Measurements from ENCODE around the gene CFAP299. TPM values are rescaled to one million over a fixed set of nuclear protein-coding genes. Genes with fewer than 3 reads are reported as not detected.

The CFAP299 gene
- total and polyA plus RNA-seq, 9 of the 15 experiments (the other 6 are each of a cell fraction or from before 2014, with no cell fraction given): 0.09 to 3.0 (median 0.76) TPM

GRCh38 chr4:80386281-80386886 lies 50.9 kb downstream of the CFAP299 start:
- Histone ChIP-seq H3K36me3 (ENCODE audit: control insufficient read depth, insufficient read depth, low read length) (no peaks in the 10 kb centered on the region), H3K9me1 (ENCODE audit: control insufficient read depth, insufficient read depth, low read length) (no peaks in the 10 kb centered on the region), H4K20me1 (replicated peaks; ENCODE audit: control insufficient read depth, insufficient read depth, low read length) (no peaks in the 10 kb centered on the region), H3K9ac (ENCODE audit: insufficient read depth in 1 of 2, low read depth in 2 of 2, low read length in 2 of 2) (no peak overlapping the region), H3K4me3 (no peak overlapping the region), H3K27me3 (ENCODE audit: control insufficient read depth in 2 of 2, insufficient read depth in 2 of 2, low read length in 2 of 2) (peaks cover 2 to 33% of the 10 kb centered on the region in 2 experiments; a peak in 3 of 5 replicates), H3K9me3 (replicated peaks; ENCODE audit: control insufficient read depth, insufficient read depth, low read depth, low read length) (no peaks in the 10 kb centered on the region), H2AFZ (ENCODE audit: low read depth, low read length) (no peak overlapping the region), H3K4me2 (ENCODE audit: insufficient read depth, low read length) (no peak overlapping the region), H3K27ac (ENCODE audit: extremely low read depth, low read depth, low read length) (no peak overlapping the region), H3K79me2 (ENCODE audit: control insufficient read depth, insufficient read depth, low read length) (no peaks in the 10 kb centered on the region), H3K4me1 (replicated peaks in 1 of 2; ENCODE audit: control insufficient read depth in 2 of 2, insufficient read depth in 2 of 2, low read length in 2 of 2) (peaks cover 0 to 11% of the 10 kb centered on the region in 2 experiments; a peak in 3 of 5 replicates)
- BruUV-seq (replicated peaks): no TSS peak
- DNase-seq (ENCODE audit: extremely low read depth in 1 of 4, low spot score in 3 of 4) (no peak), ATAC-seq (no peak; the same call in 1 of the 3 replicates), FAIRE-seq (no peak)
- intact Hi-C loops (cut with micrococcal nuclease): no loop called here
- 21% methylated on average over 31 of the region's 42 CpGs for WGBS (ENCODE audit: insufficient coverage, low coverage, missing lambda C conversion rate)
- in situ Hi-C loops (cut with MboI): no loop called here
- ChIA-PET CTCF (ENCODE audit: low intra/inter-chr PET ratio) (no interaction called here), POLR2A (no interaction called here)
- no peak for TF ChIP-seq ZNF444 (CRISPR knock-in tag; IDR thresholded peaks at IDR 0.05)
- no peak for TF ChIP-seq MAZ (CRISPR knock-in tag; conservative IDR thresholded peaks at IDR 0.05 in 1 of 2, IDR thresholded peaks at IDR 0.05 in 1 of 2)
- no peak for TF ChIP-seq HIVEP1 (CRISPR knock-in tag; IDR thresholded peaks at IDR 0.05)
- TF ChIP-seq MEF2D (tag; conservative IDR thresholded peaks at IDR 0.05; ENCODE audit: low read depth): no peak
- no peak for TF ChIP-seq BACH1 (tag; IDR thresholded peaks at IDR 0.05)
- TF ChIP-seq ZNF217 (CRISPR knock-in tag; IDR thresholded peaks at IDR 0.05): no peak
- TF ChIP-seq RBFOX2 (IDR thresholded peaks at IDR 0.05; ENCODE audit: low read depth, low read length): no peak
- TF ChIP-seq ZNF778 (CRISPR knock-in tag; IDR thresholded peaks at IDR 0.05): no peak
- TF ChIP-seq ZBED1 (IDR thresholded peaks at IDR 0.05): no peak

Data from K562 (cell line).